B cell (primary cell): ENCODE measurements around the gene RNU4-1. TPM values are rescaled to one million over a fixed set of nuclear protein-coding genes. Genes with fewer than 3 reads are reported as not detected.
A peak's percentile ranks its signal among the peaks of the same experiment; 100 is the strongest.

ENCODE experiments used
- ATAC-seq: fragments of 200-7000 bp; cut with Tn5 transposase; one replicate; pipeline ENCODE4 v1.10.0; 2021; ENCODE audit warnings: low read depth, mild to moderate bottlenecking, moderate number of reproducible peaks, moderate library complexity
- CTCF ChIA-PET: fragments of 350-600 bp; sonication (Branson Sonifier 250); formaldehyde crosslinking; loops from one replicate; lab custom pipeline; 2021; ENCODE audit warnings: antibody characterized with exemption, inconsistent platforms; lab: Charles Lee
- POLR2A ChIA-PET: fragments of 350-600 bp; sonication (Branson Sonifier 250); formaldehyde crosslinking; loops from one replicate; lab custom pipeline; 2021; ENCODE audit warnings: antibody characterized with exemption; lab: Charles Lee
- DNase-seq: peaks from one replicate; pipeline ENCODE4 v3.0.0; 2013
- H2AFZ ChIP-seq: 2 replicates; pipeline ENCODE4 v1.6.1; 2012; ENCODE audit warnings: mild to moderate bottlenecking, low read depth, low read length; ENCODE audit not compliant: insufficient read depth, poor library complexity, severe bottlenecking
- H3K27ac ChIP-seq, 2 donors: 1 replicate in 1 of 2; 2 replicates in 1 of 2; pipeline ENCODE4 v1.5.1; 2012 to 2013; ENCODE audit warnings: low read length in 2 of 2, mild to moderate bottlenecking in 2 of 2, moderate library complexity in 1 of 2
- H3K27me3 ChIP-seq, 4 experiments: fragments of 200-600 bp in 1 of 4; sonication (generic) in 1 of 4; replicated peaks in 1 of 4; 1 replicate in 2 of 4; 2 replicates in 2 of 4; pipeline versions ENCODE4 v1.6.1 to v1.7.0; 2013 to 2016; ENCODE audit warnings: low read length in 3 of 4, mild to moderate bottlenecking in 2 of 4, mixed read lengths in 1 of 4, moderate library complexity in 1 of 4; ENCODE audit not compliant: insufficient read depth in 4 of 4, control insufficient read depth in 3 of 4; ENCODE audit errors: control extremely low read depth in 1 of 4
- H3K36me3 ChIP-seq, 2 experiments: replicated peaks in 1 of 2; 1 replicate in 1 of 2; 2 replicates in 1 of 2; pipeline versions ENCODE4 v1.6.1 to v1.7.1; 2013; ENCODE audit warnings: low read length in 1 of 2; ENCODE audit not compliant: insufficient read depth in 2 of 2, control insufficient read depth in 1 of 2; ENCODE audit errors: control extremely low read depth in 1 of 2, extremely low read depth in 1 of 2
- H3K4me1 ChIP-seq, 2 donors: fragments of 200-600 bp in 1 of 2; sonication (generic) in 1 of 2; 1 replicate in 1 of 2; 2 replicates in 1 of 2; pipeline versions ENCODE4 v1.5.1 to v1.6.1; 2013 to 2017; ENCODE audit warnings: low read length in 2 of 2; ENCODE audit not compliant: control insufficient read depth in 2 of 2, insufficient read depth in 2 of 2
- H3K4me2 ChIP-seq: replicated peaks from 2 replicates; pipeline ENCODE3; 2012; ENCODE audit warnings: mild to moderate bottlenecking, low read depth, low read length; ENCODE audit not compliant: poor library complexity, severe bottlenecking
- H3K4me3 ChIP-seq, 5 experiments: fragments of 200-600 bp in 1 of 5; sonication (generic) in 1 of 5; 1 replicate in 3 of 5; 2 replicates in 2 of 5; pipeline versions ENCODE4 v1.5.1 to v1.7.0; 2011 to 2016; ENCODE audit warnings: low read length in 4 of 5, mild to moderate bottlenecking in 4 of 5, low read depth in 2 of 5, control low read depth in 1 of 5, moderate library complexity in 1 of 5; ENCODE audit not compliant: insufficient read depth in 1 of 5; ENCODE audit errors: control extremely low read depth in 1 of 5, extremely low read depth in 1 of 5
- H3K79me2 ChIP-seq: fragments of 200-600 bp; sonication (generic); one replicate; pipeline ENCODE4 v1.6.0; 2016; ENCODE audit warnings: low read length; ENCODE audit not compliant: control insufficient read depth, insufficient read depth
- H3K9ac ChIP-seq: fragments of 200-600 bp; sonication (generic); 2 replicates; pipeline ENCODE4 v1.6.1; 2017; ENCODE audit warnings: mild to moderate bottlenecking, low read length, moderate library complexity
- H3K9me3 ChIP-seq, 3 donors: one replicate each; pipeline versions ENCODE4 v1.6.1 to v1.7.1; 2013; ENCODE audit warnings: low read length in 2 of 3; ENCODE audit not compliant: control insufficient read depth in 2 of 3, insufficient read depth in 1 of 3; ENCODE audit errors: control extremely low read depth in 1 of 3
- H4K20me1 ChIP-seq: 2 replicates; pipeline ENCODE4 v1.6.0; 2012; ENCODE audit warnings: mild to moderate bottlenecking, low read length; ENCODE audit not compliant: insufficient read depth, control insufficient read depth, poor library complexity, severe bottlenecking
- H3K27ac Mint-ChIP-seq: one replicate; pipeline ENCODE4 v1.8.0; 2021; ENCODE audit warnings: mixed read lengths
- H3K27me3 Mint-ChIP-seq: one replicate; pipeline ENCODE4 v1.8.0; 2021; ENCODE audit warnings: mixed read lengths
- H3K4me1 Mint-ChIP-seq: one replicate; pipeline ENCODE4 v1.8.0; 2021; ENCODE audit warnings: mixed read lengths
- H3K4me3 Mint-ChIP-seq: one replicate; pipeline ENCODE4 v1.8.0; 2021; ENCODE audit warnings: mixed read lengths
- H3K9me3 Mint-ChIP-seq: one replicate; pipeline ENCODE4 v1.8.0; 2022; ENCODE audit warnings: mixed read lengths; ENCODE audit not compliant: insufficient read depth
- EZH2 ChIP-seq: IDR thresholded peaks from 2 replicates; pipeline ENCODE4 v1.6.1; 2012; ENCODE audit warnings: borderline replicate concordance, low read depth, mild to moderate bottlenecking, moderate library complexity, low read length; ENCODE audit not compliant: insufficient read depth, poor library complexity, severe bottlenecking
- WGBS: methylation state at CpG from one replicate; pipeline ENCODE4 v1.1.5; 2013; ENCODE audit warnings: missing lambda C conversion rate; ENCODE audit not compliant: insufficient coverage; 5-methylcytosine and 5-hydroxymethylcytosine counted together
- intact Hi-C: fragments of 100-400 bp; cut with micrococcal nuclease; formaldehyde crosslinking; loops from one replicate; pipeline ENCODE4 v1.10.0; 2022
- polyA plus RNA-seq: library from polyadenylated mRNA; depleted of rRNA; stranded (reverse); fragments of >200 nt; gene quantifications from 2 replicates; pipeline ENCODE4 v1.2.3, GENCODE V29; 2012
- total RNA-seq, 2 donors: library from RNA; stranded (reverse); fragments of 120-200 nt in 1 of 2; gene quantifications; 1 replicate in 1 of 2; 2 replicates in 1 of 2; pipeline versions ENCODE4 v1.2.3 to v1.2.4, GENCODE V29; 2013 to 2022
- TF ChIP-seq, protein P1 (sequence below): fragments of 200-600 bp; IDR thresholded peaks from one replicate; pipeline ENCODE4 v1.8.0; 2022; ENCODE audit warnings: antibody characterized with exemption, mild to moderate bottlenecking

Gene RNU4-1
- total and polyA plus RNA-seq, 2 donors (not counting 1 experiment from before 2014, with no cell fraction given), result 3,269 TPM; not detected in 1

DNA sequence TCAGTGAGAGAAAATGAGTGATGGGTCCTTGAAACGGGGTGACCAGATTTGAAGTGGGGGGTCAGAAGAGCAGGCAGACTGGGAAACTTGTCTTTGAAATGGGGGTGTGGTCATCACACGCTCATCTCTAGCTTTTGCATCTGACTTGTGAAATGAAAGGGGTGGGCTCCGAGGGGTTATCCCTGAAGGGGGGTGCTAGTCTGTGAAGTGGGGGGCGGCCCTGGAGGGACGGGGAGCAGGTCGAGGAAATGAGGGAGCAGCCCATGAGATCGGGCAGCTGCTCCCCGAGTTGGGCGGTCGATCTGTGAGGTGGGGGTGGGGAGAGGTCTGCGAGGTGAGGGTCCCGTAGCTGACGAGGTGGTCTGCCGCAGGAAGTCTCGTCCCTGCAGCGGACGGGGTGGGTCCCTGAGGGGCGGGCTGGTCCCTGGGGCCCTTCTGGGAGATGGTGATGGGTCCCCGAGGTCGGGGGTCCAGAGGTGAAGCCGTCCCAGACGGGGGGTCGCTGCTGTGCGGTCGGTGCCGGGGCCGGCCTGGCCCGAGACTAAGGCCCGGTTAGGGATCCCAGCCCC, 28.0 kb downstream of the RNU4-1 start:
- no peaks in the 10 kb centered on the region for H3K36me3 ChIP-seq
- H2AFZ ChIP-seq, result peak overlapping the region; percentile 65
- H3K4me3 ChIP-seq, result peak overlapping the region; percentile 40 to 66 (median 60)
- DNase-seq, result peak; percentile 32
- peaks cover 5% of the 10 kb centered on the region for H4K20me1 ChIP-seq
- H3K4me2 ChIP-seq, result peak overlapping the region; percentile 90
- Mint-ChIP-seq H3K27me3 (peaks cover 45% of the 10 kb centered on the region), H3K9me3 (no peaks in the 10 kb centered on the region), H3K4me3 (peak overlapping the region; percentile 84), H3K4me1 (peaks cover 24% of the 10 kb centered on the region), H3K27ac (peak overlapping the region; percentile 70)
- no peak for ATAC-seq
- intact Hi-C loops, result loop anchor here (1.0 to 2.0 kb wide), 3 partner anchors 14 to 37 kb away; partner anchors contain the start of gene RNU4-2
- TF ChIP-seq, protein P1, sequence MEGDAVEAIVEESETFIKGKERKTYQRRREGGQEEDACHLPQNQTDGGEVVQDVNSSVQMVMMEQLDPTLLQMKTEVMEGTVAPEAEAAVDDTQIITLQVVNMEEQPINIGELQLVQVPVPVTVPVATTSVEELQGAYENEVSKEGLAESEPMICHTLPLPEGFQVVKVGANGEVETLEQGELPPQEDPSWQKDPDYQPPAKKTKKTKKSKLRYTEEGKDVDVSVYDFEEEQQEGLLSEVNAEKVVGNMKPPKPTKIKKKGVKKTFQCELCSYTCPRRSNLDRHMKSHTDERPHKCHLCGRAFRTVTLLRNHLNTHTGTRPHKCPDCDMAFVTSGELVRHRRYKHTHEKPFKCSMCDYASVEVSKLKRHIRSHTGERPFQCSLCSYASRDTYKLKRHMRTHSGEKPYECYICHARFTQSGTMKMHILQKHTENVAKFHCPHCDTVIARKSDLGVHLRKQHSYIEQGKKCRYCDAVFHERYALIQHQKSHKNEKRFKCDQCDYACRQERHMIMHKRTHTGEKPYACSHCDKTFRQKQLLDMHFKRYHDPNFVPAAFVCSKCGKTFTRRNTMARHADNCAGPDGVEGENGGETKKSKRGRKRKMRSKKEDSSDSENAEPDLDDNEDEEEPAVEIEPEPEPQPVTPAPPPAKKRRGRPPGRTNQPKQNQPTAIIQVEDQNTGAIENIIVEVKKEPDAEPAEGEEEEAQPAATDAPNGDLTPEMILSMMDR, result no peak
- no peak for TF ChIP-seq EZH2
- peaks cover 0 to 73% (median 36%) of the 10 kb centered on the region in 4 experiments for H3K27me3 ChIP-seq
- peaks cover 28 to 35% of the 10 kb centered on the region in 2 donors for H3K4me1 ChIP-seq
- H3K27ac ChIP-seq, result no peak overlapping the region
- peak overlapping the region; percentile 59 for H3K9ac ChIP-seq
- CTCF ChIA-PET, result interaction anchor here (0.5 to 11.9 kb wide), 15 partner anchors 8 to 65 kb away, joined by 3 to 313 read pairs (median 5); partner anchors contain the start of genes RNU4-1, RNU4-2, RPLP0 and SIRT4
- WGBS, result 5% methylated on average over 29 of the region's 29 CpGs
- H3K9me3 ChIP-seq, result no peaks in the 10 kb centered on the region
- POLR2A ChIA-PET, result interaction anchor here (0.8 to 2.7 kb wide), 6 partner anchors 26 to 63 kb away, joined by 3 to 18 read pairs (median 9); partner anchors contain the start of genes RNU4-1, RNU4-2 and RPLP0
- no peaks in the 10 kb centered on the region for H3K79me2 ChIP-seq
